Measurements from ENCODE around the gene ATP1B4.

DNA sequence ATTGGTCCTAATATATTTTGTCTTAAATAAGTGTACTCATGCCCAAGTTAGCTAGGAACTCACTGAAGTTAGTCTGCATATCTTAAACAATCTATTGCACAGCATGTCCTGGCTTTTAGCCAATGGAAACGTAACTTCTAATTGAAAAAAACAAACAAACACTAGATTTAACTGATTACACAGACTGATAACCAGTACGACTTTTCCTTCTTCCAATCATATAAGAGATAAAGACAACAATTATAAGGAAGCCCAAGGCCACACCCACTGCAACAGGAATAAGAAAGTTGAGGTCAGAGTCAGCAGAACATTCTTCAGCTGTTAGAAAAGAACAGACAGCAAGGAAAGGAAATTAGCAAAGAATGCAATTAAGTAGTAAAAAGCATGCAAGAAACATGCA lies 66.4 kb downstream of the ATP1B4 start:
- no peak for TF ChIP-seq POLR2AphosphoS5 (IDR thresholded peaks at IDR 0.05; ENCODE audit: low read depth, low read length)
- no peak for TF ChIP-seq POLR2A (IDR thresholded peaks at IDR 0.05; ENCODE audit: low read depth, low read length)
